Measurements from ENCODE around the gene TMEM60. TPM values are rescaled to one million over a fixed set of nuclear protein-coding genes. Genes with fewer than 3 reads are reported as not detected.

TMEM60 gene
- total RNA-seq, 1 donor from 2014 or later, result 11.0 TPM

GRCh38 chr7:77770316-77770715 is 27.9 kb downstream of the TMEM60 start:
- no peak for DNase-seq

- no peak for DNase-seq
Measured at GRCh38 chr7:77766801-77767605, 31.2 kb downstream of the TMEM60 start.

- DNase-seq, result no peak
Measured at GRCh38 chr7:77765906-77766800, 32.1 kb downstream of the TMEM60 start.

GRCh38 chr7:77765481-77765880 is 32.8 kb downstream of the TMEM60 start:
- DNase-seq, result no peak

- DNase-seq, result no peak
Measured at GRCh38 chr7:77760809-77761453, 37.3 kb downstream of the TMEM60 start.

GRCh38 chr7:77759294-77759889 is 38.8 kb downstream of the TMEM60 start:
- peak; percentile 56 for DNase-seq

GRCh38 chr7:77757589-77757988 is 40.6 kb downstream of the TMEM60 start:
- DNase-seq, result no peak

GRCh38 chr7:77753173-77753572 is 45.1 kb downstream of the TMEM60 start:
- no peak for DNase-seq

GRCh38 chr7:77752016-77752415 is 46.2 kb downstream of the TMEM60 start:
- no peak for DNase-seq

- no peak for DNase-seq
Measured at GRCh38 chr7:77747718-77748117, 50.5 kb downstream of the TMEM60 start.

- DNase-seq, result no peak
Measured at GRCh38 chr7:77747178-77747577, 51.1 kb downstream of the TMEM60 start.

- no peak for DNase-seq
Measured at GRCh38 chr7:77746824-77747165, 51.4 kb downstream of the TMEM60 start.

- DNase-seq, result no peak
Measured at GRCh38 chr7:77746164-77746823, 51.9 kb downstream of the TMEM60 start.

GRCh38 chr7:77745746-77746145 is 52.5 kb downstream of the TMEM60 start:
- DNase-seq, result no peak

Other genes with a start within 250 kb of the TMEM60 start
- 35.6 TPM for gene RSBN1L, start 102.0 kb downstream of the TMEM60 start, total RNA-seq
- gene PHTF2, start 339 bp upstream of the TMEM60 start, total RNA-seq, result 27.6 TPM

Data from skin of body (tissue), 2 donors.